GM06990 (cell line): ENCODE data around the gene KANK4.
"Not testable (repeated sequence)": the region's sequence is repeated elsewhere in the genome, so short reads cannot be mapped to it uniquely, and the experiment has no call there.

ENCODE experiments used
- DNase-seq: peaks from one replicate; pipeline ENCODE4 v3.0.0-alpha.2; 2011; ENCODE audit not compliant: insufficient read length; ENCODE audit errors: extremely low read depth
- H3K27me3 ChIP-seq: replicated peaks from 2 replicates; pipeline ENCODE4 v1.6.0; 2011; ENCODE audit warnings: low read length; ENCODE audit not compliant: control insufficient read depth, insufficient read depth
- H3K36me3 ChIP-seq: 2 replicates; pipeline ENCODE4 v1.5.1; 2011; ENCODE audit warnings: low read length; ENCODE audit not compliant: control insufficient read depth, insufficient read depth
- H3K4me3 ChIP-seq: replicated peaks from 2 replicates; pipeline ENCODE4 v1.5.1; 2011; ENCODE audit warnings: low read depth, mild to moderate bottlenecking, control low read depth, low read length
- CTCF ChIP-seq: IDR thresholded peaks from 2 replicates; pipeline ENCODE4 v1.5.1; 2011; ENCODE audit warnings: low read length, control low read depth, mild to moderate bottlenecking, inconsistent platforms; ENCODE audit not compliant: insufficient read depth, poor library complexity, severe bottlenecking

The KANK4 gene

GRCh38 chr1:62250126-62250726, 69.0 kb downstream of the KANK4 start:
- no peak for TF ChIP-seq CTCF
- DNase-seq, result no peak
- no peak overlapping the region for H3K4me3 ChIP-seq
- no peaks in the 10 kb centered on the region for H3K36me3 ChIP-seq
- no peaks in the 10 kb centered on the region for H3K27me3 ChIP-seq

- Histone ChIP-seq H3K36me3 (no peaks in the 10 kb centered on the region), H3K27me3 (no peaks in the 10 kb centered on the region), H3K4me3 (no peak overlapping the region)
- DNase-seq, result no peak
- TF ChIP-seq CTCF, result no peak
These were observed 71.7 kb downstream of the KANK4 start for GRCh38 chr1:62247391-62248168.

- H3K36me3 ChIP-seq, result no peaks in the 10 kb centered on the region
- no peak overlapping the region for H3K4me3 ChIP-seq
- no peak for DNase-seq
- no peaks in the 10 kb centered on the region for H3K27me3 ChIP-seq
- no peak for TF ChIP-seq CTCF
These were observed 74.0 kb downstream of the KANK4 start for GRCh38 chr1:62245201-62245600.

GRCh38 chr1:62244380-62244779, 74.9 kb downstream of the KANK4 start:
- H3K27me3 ChIP-seq, H3K36me3 ChIP-seq, DNase-seq, H3K4me3 ChIP-seq: not testable (repeated sequence)

DNA sequence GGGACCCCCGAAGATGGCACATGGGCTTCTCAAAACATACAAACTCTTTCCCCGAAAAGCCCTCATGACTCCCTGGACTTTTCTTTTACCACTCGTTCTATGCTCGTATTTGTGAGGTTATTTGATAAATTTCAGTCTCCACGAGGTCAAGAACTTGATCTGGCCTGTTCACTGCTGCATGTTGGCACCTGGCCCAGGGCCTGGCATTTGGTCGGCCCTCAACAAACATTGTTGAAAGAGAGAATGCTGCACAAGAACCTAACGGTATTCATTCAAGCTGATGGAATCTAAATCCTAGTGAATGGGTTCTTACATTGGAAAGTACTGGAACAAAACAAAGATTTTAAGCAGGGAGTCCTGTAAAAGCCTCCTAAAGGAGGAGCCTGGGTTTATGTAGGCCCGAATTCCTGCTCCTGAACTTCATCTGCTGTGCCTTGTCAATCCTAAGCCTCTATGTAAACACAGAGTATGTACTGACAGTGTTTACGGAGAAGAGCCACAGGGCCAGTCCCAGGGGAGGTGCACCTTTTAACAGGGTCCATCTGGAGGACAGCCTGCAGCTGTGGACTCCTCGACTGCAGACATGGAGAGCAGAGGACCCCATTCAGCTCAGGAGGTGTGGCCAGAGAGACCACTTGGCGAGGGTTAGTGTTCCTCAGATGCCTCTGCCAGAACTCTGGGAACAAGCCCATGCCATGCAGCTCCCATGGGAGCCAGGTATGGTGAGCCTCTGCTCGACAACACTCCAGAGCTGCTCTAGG, 77.7 kb downstream of the KANK4 start:
- DNase-seq, result no peak
- Histone ChIP-seq H3K36me3 (no peaks in the 10 kb centered on the region), H3K27me3 (no peaks in the 10 kb centered on the region), H3K4me3 (no peak overlapping the region)
- TF ChIP-seq CTCF, result no peak
